Right renal pelvis (tissue), 4 donors: ENCODE results near the gene CELSR3. TPM values are rescaled to one million over a fixed set of nuclear protein-coding genes. Genes with fewer than 3 reads are reported as not detected.

Source experiments
- DNase-seq, 4 donors: peaks; one replicate each; pipeline ENCODE4 v3.0.0-alpha.2; 2013; ENCODE audit warnings: low read depth in 4 of 4, low spot score in 3 of 4, missing footprints in 1 of 4
- polyA plus RNA-seq, 4 donors: library from polyadenylated mRNA; unstranded; fragments of 120-200 nt; gene quantifications; one replicate each; pipeline ENCODE4 v1.2.1, GENCODE V29; 2013; ENCODE audit not compliant: insufficient read length in 4 of 4

CELSR3 gene
- polyA plus RNA-seq, 4 donors: 0.96 to 1.4 (median 1.1) TPM

GRCh38 chr3:48663489-48664312 is 1.0 kb upstream of the CELSR3 start:
- peak; percentile 81 to 89 (median 86) for DNase-seq

GRCh38 chr3:48662145-48662752 is 437 bp downstream of the CELSR3 start:
- DNase-seq: no peak

DNA sequence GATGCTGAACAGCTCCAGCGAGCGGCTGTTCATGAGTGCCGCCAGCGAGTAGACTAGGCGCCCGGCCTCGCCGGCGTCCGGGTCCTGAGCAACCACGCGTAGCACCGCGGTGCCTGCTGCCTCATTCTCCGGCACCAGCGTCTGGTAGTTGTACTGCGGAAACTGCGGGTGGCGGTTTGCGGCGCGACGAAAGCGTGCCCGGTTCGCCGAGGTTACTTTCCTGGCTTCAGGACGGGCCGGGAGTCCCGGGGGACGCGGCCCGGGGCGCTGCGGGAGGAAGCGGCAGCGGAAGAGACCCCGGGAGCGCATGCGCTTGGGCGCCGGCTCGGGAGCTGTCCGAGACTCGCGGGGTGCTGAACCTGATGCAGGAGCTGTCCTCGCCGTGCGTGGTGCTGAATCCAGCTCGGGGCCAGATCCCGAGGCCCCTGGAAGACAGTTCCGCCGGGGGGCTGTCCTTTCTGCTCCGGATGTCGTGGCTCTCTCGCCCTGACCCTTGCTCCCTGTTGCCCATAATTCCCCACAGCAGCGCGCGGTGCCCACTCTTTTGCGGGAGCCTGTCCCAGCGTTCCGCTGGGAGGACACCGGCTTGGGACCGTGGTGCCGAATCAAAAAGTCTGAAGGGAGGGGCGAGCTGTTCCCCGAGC is 1.1 kb downstream of the CELSR3 start:
- DNase-seq: peak in 2 of 4 donors; percentile 49 to 69

- no peak for DNase-seq
Observed at GRCh38 chr3:48660800-48661400, 1.8 kb downstream of the CELSR3 start.

DNA sequence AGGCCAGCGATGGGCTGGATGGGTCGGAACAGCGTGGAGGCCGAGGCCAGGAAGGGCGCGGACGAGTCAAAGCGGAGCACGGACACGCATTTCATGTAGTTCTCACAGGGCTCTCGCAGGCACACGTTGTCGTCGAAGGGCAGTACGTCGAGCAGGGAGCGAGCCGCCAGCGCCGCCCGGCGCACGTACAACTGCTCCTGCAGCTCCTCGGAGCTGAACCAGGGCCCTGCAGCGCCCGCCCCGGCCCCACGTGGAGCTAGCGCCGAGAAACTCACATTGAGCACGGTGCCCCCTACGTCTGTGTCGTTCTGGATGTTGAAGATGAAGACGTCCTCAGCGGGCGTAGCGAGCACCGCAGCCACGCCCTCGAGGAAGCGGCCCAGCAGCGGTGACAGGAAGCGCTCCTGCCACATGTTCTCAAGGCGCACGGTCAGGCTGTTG is 5.8 kb downstream of the CELSR3 start:
- no peak for DNase-seq

DNA sequence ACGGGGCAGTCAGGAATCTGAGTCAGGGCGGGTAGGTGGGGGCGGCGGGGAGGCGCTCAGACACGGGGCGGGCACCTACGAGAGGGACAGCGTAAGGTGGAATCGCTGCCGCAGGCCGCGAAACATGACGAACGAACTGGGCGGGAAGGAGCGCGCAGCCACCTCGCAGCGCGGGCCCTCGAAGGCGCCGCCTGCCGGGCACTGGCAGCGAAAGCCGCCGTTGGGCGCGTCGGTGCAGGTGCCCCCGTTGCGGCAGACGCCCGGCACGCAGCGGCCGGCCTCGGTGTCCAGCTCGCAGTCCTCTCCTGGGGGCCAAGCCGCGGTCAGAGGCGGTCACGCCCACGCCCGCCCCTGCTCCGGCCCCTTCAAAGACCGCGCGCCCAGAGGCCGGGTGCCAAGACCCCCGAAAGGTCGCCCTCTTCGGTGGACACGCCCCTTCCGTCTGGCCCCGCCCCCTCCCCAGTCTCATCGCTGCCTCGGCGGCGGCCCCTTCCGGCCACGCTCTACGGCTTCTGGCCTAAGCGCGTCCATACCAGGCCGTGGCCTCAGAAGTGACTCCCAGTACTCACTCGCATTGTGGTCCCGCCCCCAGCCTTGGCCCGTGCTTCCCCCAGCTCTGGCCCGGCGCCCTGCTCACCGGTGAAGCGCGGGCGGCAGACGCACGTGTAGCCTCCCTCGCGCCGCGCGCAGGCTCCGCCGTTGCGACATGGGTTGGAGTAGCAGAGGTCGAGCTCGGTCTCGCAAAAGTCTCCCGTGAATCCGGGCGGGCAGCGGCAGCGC is 6.4 kb downstream of the CELSR3 start:
- DNase-seq: peak in 2 of 4 donors; percentile 61 to 66

DNA sequence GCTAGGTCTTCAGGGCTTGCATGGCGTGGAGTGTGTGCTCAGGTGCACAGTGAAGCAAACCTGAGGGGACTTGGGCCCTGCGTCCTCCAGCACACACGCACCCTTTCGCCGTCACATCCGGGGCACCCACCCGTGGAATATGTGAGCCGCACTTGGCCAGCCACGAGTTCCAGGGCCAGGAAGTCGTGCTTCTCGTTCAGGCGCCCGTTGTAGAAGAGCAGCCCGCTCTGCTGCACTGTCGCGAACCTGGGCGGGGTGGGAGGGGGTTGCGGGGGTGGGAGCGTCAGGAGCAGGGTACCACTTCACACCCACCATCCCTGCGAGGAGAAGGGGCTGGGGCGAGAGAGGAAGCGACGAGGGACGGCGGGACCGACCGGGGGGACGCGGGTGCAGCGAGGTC is 7.1 kb downstream of the CELSR3 start:
- no peak for DNase-seq

GRCh38 chr3:48655063-48655462 is 7.6 kb downstream of the CELSR3 start:
- DNase-seq: no peak

DNA sequence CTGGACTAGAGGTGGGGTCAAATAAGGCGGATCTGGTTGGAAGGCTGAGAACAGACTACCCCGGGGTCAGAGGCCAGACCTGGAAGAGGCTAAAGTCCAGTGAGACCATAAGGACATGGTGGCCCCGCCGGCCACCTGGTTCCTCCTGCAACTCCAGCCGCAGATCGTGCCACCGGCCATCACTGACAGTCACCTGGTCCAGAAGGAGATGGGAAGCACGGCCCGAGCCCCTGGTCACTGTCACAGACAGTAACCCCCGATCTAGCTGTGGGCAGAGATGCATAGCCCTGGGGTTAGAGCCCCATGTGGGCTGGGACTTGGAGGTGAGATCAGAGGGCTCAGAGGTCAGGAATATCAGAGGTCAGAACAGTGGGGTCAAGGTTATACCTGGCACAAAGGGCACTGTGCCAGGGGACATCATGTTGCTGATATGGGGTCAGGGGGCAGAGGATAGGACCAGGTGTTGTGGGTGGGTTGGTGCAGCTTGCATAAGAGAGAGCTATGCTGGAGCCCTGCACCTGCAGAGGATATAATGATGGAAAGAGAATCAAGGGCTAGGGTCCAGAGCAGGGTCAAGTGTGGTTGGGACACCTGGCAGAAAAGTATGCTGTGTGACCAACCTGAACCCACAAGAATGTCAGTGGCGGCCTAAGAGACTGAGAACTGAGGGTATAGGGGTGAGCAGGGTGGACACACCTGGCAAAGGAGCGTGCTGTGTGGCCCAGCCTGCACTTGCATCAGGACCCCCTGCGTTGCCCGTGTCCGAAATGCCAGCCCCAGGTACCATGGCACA is 9.6 kb downstream of the CELSR3 start:
- DNase-seq: no peak

DNA sequence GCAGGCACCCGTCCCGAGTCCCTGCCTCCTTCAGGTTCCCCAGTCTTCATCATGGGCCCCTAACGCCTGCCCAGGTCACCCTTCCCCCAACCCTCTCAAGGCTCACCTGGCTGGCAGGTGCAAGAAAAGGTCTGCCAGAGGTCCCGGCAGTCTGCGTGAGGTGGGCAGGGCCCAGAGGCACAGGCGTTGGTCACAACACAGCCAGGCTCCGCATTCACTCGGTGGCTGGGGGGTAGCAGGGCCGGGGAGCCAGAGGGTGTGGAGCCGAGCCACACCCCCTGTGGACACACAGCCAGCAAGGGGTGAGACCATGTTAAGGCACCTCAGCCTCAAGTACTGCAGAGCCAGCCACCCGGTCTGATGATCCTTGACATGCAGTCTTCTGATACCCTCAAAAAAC is 10.9 kb downstream of the CELSR3 start:
- DNase-seq: no peak

DNA sequence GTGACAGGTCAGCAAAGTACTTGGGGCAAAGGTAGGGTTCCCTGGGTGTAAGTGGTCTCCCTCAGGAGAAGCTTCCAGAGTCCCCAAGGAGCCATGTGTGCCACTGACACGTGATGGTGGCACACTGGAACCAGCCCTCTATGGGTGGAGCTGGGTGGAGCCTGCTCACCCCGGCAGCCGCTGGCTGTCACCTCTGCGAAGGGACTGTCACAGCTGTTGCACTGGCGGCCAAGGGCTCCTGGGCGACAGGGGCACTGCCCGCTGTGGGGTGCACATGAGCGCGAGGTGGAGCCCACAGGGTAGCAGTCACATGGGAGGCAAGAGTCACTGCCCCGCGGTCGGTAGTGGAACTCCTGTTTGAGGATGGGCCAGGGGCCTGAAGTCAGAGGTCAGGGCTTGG is 12.0 kb downstream of the CELSR3 start:
- no peak for DNase-seq

DNA sequence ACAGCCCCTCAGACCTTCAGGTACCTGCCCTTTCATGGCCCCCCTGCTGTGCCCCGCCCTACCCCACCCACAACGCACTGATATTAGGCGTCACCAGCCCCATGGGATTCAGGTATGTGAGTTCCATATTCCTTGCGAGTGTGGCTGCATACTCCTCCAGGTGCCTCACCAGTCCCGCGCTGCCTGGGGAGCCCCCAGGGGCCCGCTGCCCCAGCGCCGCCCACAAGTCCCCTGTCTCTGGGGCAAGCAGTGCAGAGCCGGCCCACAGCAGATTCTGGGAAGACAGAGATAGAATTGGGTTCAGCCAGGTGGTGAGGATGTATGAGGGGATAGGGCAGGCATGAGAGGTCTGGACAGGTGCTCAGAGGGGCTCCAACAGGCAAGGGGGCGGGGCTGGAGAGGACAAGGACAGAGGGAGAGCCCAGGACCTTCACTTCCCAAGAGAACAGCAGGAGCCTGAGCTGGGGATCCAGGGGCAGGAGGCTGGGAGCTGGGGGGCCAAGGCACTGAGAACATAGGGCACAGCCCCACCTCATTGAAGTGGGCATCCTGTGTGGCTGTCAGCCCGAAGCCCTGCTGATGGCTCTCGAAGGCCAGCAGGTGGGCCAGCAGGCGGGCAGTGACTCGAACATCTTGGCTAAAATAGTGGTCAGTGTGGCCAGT is 14.4 kb downstream of the CELSR3 start:
- DNase-seq: no peak

- DNase-seq: no peak
Observed at GRCh38 chr3:48647714-48648113, 15.0 kb downstream of the CELSR3 start.

- DNase-seq: no peak
Observed at GRCh38 chr3:48644898-48645760, 17.6 kb downstream of the CELSR3 start.

- no peak for DNase-seq
Observed at GRCh38 chr3:48642605-48643004, 20.1 kb downstream of the CELSR3 start.

GRCh38 chr3:48641396-48641795 is 21.3 kb downstream of the CELSR3 start:
- DNase-seq: no peak

DNA sequence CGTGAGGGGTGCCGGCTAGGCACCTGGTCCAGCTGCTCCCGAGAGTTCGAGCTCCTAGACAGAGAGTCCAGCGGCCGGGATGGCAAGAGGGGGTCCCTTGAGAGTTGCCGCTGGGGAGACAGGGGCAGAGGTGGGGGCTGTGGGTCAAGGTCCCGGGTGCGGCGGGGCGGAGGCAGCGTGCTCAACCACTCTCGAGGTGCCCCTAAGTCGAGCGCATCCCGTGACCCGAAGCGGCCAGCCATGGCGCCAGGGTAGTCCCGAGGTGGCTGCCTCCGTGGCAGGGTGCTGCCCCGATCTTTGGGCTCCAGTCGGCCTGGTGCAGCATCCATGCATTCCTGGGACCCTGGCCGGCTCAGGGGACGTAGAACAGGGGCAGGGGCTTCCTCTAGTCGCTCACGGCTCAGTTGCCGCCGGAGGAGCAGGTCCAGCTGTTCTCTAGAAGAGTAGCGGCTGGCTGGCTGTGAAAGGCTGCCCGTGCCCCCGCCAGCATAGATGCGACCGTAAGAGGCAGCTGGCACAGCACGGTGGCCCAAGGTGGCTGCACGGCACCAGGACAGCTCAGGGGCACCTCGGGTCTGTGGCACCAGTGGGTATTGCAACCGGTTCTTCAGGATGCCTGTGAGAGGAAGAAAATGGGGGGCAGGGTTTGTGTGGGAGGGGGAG is 22.6 kb downstream of the CELSR3 start:
- no peak for DNase-seq

DNA sequence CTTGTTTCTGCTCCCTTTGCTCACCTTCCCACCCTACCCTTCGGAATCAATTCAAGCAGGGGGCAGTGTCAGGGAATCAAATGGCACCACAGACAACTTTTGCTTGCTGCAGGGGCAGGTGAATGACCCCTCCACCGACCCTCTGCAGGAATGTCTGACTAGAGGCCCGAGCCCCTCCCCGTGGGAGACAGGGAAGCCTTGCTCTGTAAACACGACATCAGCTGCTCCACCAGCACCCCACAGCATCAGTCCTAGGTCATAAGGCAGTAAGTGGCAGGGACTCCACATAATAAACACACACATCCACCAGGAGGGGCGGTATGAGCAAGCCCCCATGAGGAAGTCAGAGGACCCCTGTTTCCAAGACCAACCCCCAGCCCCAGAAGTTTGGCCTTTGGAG is 25.4 kb downstream of the CELSR3 start:
- DNase-seq: no peak
